GM19395 (cell line): Measurements from ENCODE around the gene COL27A1.

Experiments used
- ATAC-seq: cut with Tn5 transposase; IDR thresholded peaks from one replicate; pipeline ENCODE4 v1.9.1; 2021; ENCODE audit warnings: mild to moderate bottlenecking, moderate library complexity; ENCODE audit not compliant: unreplicated experiment

COL27A1 gene

DNA sequence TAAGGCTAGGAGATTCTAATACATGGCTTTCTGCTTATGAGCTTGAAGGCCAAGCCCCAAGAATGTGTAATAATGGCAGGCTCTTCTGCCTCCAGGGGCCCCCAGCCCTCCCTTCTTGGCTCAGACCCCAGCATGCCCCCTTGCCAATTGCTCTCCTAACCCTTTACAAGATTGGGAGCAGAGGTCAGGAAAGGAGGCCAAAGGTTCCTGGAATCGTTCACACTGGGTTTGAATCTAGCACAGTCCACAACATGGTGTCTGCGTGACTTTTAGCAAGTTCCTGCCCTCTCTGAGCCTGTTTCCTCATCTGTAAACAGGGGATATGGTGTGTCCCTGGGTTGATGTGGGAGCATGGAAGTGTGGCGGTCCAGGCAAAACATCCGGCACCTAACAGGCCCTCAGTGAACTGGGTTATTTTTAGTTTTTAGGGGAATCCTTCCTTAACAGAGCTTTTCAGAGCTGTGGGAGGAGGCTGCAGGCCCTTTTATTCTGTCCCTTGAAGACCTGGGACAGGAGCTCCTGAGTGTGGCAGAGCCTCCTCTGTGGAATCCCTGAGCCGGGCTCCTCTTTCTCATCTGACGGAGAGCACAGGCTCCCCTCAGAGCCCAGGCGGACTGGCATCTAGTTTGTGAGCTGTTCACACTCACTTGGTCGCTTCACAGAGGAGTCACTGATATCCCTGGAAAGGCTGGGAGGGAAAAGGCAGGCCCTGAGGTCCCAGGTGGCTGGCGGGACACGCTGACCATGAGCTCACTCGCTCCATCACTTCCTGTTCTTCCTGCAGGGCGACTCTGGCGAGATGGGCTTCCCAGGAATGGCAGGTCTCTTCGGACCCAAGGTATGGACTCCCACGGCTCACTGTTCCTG is 144.2 kb downstream of the COL27A1 start:
- ATAC-seq = no peak

GRCh38 chr9:114300153-114300845 is 145.0 kb downstream of the COL27A1 start:
- no peak for ATAC-seq

GRCh38 chr9:114300846-114301797 is 145.8 kb downstream of the COL27A1 start:
- ATAC-seq = no peak

- no peak for ATAC-seq
Measured at GRCh38 chr9:114301798-114302565, 146.6 kb downstream of the COL27A1 start.

GRCh38 chr9:114302727-114303126 is 147.4 kb downstream of the COL27A1 start:
- no peak for ATAC-seq

DNA sequence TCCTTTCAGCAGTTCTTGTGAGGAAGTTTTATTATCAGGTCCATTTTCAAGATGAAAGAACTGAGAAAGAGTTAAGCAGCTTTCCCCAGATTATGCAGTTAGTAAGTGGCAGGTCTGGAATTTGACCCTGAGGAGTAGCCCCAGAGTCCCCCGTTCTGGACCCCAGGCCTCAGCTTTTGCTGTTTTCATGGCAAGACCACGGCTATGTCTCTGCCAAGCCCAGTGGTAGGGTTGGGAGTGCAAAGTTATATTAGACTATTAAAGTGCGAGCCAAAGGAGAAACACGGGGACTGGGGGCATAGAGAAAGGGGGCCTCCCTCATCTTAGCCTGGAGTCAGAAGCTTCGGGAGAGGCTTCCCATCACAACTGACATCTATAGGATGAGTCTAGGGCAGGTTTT is 148.2 kb downstream of the COL27A1 start:
- ATAC-seq = no peak

GRCh38 chr9:114303977-114304376 is 148.6 kb downstream of the COL27A1 start:
- ATAC-seq = no peak

- no peak for ATAC-seq
Measured at GRCh38 chr9:114304416-114305188, 149.3 kb downstream of the COL27A1 start.

GRCh38 chr9:114307899-114308267 is 152.5 kb downstream of the COL27A1 start:
- ATAC-seq = no peak

DNA sequence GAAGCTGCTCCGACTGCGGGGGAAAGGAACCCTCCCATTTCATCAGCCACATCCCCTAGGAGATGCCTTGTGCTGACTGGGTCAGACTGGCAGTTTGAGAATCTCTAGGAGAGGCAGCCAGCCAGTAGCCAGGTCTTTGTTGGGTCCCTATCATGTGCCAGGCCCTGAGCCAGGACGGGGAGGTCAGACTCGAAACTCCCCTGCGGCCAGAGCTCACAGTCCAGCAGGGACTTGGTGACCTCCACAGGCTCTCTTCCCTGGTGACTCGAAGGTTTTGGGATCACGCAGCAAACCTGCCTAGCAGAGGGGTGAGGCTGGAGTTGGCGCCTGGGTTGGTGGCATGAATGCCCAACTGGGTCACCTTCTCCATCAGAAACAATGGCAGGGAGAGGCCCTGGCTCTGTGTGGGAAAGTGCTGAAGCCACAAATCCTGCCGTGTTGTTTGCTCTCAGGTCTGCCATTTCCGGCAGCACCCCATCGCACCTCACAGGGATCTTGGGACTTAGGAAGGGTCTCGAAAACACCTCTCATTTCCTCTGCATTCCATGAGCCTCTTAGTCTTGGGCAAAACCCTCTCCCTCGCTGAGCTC is 153.1 kb downstream of the COL27A1 start:
- no peak for ATAC-seq

GRCh38 chr9:114309096-114309495 is 153.8 kb downstream of the COL27A1 start:
- no peak for ATAC-seq

DNA sequence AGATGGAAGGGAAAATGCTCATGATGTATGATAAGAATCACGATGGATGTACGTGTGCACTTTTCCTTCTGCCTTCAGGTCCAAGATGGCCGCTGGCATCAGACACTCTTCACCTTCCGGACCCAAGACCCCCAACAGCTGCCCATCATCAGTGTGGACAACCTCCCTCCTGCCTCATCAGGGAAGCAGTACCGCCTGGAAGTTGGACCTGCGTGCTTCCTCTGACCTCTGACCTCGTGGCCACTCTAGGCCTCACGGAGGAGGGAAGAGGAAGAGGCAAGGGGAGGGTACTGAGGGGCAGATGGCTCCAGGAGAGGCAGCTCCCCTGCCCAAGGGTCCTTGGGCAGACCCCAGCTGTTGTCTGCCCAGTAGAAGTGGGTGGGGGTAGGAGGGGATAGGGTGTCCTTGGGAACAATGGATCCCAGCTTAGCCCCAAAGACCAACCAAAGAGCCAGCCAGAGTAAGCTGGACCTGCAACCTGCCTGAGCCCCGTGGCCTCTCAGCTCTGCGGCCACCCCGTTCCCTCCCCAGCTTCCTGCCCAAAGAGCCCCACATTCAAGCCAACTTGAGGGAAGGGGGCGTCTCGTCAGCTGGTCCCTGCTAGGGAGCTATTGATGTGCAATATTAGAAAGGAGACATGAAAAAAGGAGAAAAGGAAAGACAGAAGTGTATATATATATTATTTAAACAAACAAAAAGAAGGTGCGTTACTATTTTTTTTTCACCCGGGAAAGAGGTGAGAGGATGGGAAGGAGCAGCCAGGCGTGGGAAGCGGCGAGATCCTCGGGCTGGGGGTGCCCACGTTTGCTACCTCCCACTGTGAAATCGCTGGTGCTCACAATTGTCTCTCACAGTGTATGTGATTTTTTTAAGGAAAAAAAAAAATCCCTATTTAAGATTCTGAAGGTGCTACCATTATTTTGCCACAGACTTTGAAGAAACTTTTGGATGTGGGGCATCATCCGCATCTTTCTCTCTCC is 155.4 kb downstream of the COL27A1 start:
- no peak for ATAC-seq

- no peak for ATAC-seq
Measured at GRCh38 chr9:114311571-114312512, 156.5 kb downstream of the COL27A1 start.

GRCh38 chr9:114312513-114312875 is 157.2 kb downstream of the COL27A1 start:
- no peak for ATAC-seq

DNA sequence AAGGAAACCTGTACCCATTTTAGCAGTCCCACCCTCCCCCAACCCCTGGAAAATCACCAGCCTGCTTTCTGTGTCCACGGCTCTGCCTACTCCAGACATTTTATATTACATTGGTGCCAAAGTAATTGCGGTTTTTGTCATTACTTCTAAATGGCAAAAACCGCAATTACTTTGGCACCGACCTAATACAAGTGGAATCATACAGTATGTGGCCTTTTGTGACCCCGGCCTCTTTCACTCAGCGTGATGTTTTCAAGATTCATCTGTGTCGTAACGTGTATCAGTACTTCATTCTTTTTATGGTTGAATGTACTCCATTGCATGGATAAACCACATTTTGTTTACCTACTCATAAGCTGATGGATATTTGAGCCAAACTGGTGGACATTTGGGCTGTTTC is 157.8 kb downstream of the COL27A1 start:
- ATAC-seq = no peak

DNA sequence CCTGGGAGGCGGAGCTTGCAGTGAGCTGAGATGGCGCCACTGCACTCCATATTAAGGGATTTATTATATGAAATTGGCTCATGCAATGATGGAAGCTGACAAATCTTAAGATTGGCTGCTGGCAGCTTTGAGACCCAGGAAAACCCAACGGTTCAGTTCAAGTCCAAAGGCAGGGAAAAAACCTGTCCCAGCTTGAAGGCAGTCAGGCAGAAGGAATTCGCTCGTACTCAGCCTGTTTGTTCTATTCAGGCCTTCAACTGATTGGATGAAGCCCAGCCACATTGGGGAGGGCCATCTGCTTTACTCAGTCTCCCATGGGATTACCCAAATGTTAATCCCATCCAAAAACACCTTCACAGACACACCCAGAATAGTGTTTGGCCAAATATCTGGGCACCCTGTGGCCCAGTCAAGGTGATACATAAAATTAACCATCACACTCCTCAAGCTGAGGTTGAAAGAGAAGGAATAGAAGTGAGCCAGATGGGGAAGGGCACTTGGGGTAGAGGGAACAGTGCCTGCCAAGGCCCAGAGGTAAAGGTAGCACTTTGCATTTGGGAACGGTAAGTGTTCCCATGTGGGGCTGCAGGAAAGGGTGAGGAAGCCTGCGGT is 159.0 kb downstream of the COL27A1 start:
- no peak for ATAC-seq
